ENCODE results near the gene PTOV1.

Gene PTOV1

DNA sequence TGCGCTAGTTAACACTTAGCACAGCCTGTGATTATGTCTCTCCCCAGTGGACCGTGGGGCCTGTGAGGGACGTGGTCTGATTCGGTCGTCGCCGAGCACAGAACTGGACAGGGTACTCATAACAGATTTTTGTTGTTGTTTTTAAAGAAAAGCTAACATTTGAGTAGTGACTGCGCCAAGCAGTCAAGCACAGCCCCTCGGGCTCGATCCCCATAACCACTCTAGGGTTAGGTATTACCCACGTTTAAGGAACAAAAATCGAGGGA lies 805 bp upstream of the PTOV1 start:
- no peak for DNase-seq (ENCODE audit: low read depth in 1 of 2, low spot score in 1 of 2)
- Histone ChIP-seq H3K27ac (replicated peaks) (peak overlapping the region; percentile 97), H3K4me3 (replicated peaks; ENCODE audit: insufficient read depth, low read length) (peak overlapping the region; percentile 74), H3K27me3 (ENCODE audit: insufficient read depth, poor library complexity, severe bottlenecking) (no peaks in the 10 kb centered on the region)
- TF ChIP-seq POLR2AphosphoS5 (IDR thresholded peaks at IDR 0.05; ENCODE audit: low read depth) = no peak
- TF ChIP-seq, protein P1, sequence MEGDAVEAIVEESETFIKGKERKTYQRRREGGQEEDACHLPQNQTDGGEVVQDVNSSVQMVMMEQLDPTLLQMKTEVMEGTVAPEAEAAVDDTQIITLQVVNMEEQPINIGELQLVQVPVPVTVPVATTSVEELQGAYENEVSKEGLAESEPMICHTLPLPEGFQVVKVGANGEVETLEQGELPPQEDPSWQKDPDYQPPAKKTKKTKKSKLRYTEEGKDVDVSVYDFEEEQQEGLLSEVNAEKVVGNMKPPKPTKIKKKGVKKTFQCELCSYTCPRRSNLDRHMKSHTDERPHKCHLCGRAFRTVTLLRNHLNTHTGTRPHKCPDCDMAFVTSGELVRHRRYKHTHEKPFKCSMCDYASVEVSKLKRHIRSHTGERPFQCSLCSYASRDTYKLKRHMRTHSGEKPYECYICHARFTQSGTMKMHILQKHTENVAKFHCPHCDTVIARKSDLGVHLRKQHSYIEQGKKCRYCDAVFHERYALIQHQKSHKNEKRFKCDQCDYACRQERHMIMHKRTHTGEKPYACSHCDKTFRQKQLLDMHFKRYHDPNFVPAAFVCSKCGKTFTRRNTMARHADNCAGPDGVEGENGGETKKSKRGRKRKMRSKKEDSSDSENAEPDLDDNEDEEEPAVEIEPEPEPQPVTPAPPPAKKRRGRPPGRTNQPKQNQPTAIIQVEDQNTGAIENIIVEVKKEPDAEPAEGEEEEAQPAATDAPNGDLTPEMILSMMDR (IDR thresholded peaks at IDR 0.05; ENCODE audit: insufficient read depth, low read length) = no peak
- no peak for TF ChIP-seq GABPA (IDR thresholded peaks at IDR 0.05; ENCODE audit: low read depth)
- no peak for TF ChIP-seq REST (IDR thresholded peaks at IDR 0.05; ENCODE audit: insufficient replicate concordance, low read depth)
- no peak for TF ChIP-seq SPI1 (IDR thresholded peaks at IDR 0.05; ENCODE audit: borderline replicate concordance, low read depth)

DNA sequence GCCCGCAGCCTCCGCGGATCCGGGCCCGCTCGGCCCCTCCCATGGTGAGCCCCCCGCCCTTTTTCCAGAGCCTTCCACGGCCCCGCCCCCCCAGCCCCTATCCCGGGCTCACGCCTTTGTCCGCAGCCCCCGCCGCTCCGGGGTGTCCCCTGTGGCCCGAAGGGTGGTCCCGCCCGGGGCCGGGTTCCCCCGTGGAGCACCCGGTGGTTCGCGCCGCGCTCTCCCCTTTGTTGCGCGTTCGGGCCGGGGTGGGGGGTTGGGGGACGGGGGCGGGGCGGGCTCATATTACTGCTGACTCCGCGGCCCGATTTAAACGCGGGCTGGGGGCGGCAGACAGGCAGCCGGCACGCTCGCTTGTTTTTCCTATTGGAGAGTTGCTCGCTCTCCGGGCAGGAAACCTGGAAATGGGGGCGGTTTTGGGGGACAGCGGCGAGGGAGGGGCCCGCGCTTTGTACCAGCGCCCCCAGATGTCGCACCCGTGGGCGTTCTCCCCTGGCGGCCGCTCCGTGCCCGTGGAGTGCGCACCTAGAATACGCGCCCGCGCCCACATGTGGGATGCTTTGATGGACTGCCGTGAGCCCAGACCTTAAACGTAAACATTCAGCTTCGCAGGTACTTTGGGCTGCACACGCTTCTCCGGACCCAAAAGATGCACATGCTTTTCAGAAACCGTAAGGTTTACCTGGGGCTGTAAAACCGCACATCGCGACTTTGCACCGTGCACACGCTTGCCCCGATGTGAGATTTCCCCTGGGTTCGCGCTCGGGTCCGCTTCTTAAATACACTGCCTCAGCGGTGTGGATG lies 699 bp downstream of the PTOV1 start:
- no peak for TF ChIP-seq GABPA (IDR thresholded peaks at IDR 0.05; ENCODE audit: low read depth)
- TF ChIP-seq REST (IDR thresholded peaks at IDR 0.05; ENCODE audit: insufficient replicate concordance, low read depth) = no peak
- no peak for TF ChIP-seq POLR2AphosphoS5 (IDR thresholded peaks at IDR 0.05; ENCODE audit: low read depth)
- TF ChIP-seq, protein P1 (IDR thresholded peaks at IDR 0.05; ENCODE audit: insufficient read depth, low read length) = no peak
- TF ChIP-seq SPI1 (IDR thresholded peaks at IDR 0.05; ENCODE audit: borderline replicate concordance, low read depth) = no peak
- no peak for DNase-seq (ENCODE audit: low read depth in 1 of 2, low spot score in 1 of 2)
- Histone ChIP-seq H3K4me3 (replicated peaks; ENCODE audit: insufficient read depth, low read length) (peak overlapping the region; percentile 74), H3K27me3 (ENCODE audit: insufficient read depth, poor library complexity, severe bottlenecking) (no peaks in the 10 kb centered on the region), H3K27ac (replicated peaks) (peak overlapping the region; percentile 49; the same call in 1 of the 2 replicates)

DNA sequence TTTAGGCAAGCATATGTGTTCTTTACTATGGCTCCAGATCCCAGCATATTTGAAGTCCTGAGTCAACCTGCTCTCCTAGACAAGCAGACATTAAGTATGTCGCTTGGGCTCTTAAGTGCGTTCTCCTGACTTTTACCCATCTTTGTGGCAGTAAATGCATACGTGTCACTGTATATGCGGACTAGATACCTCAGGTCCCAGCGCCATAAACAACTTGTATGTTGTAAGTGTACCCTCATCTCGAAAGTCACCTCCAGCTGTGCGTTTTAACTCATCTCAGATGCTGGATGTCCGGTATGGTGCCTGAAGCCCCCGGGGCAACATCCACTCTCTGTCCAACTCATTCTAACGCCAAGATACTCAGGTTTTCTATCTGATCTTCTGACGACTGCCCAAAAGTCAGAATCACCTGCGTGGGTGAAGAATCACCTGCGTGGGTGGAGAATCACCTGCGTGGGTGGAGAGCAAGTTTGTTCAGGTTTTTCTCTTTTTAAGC lies 1.7 kb downstream of the PTOV1 start:
- no peak for DNase-seq (ENCODE audit: low read depth in 1 of 2, low spot score in 1 of 2)
- H3K4me3 ChIP-seq (replicated peaks; ENCODE audit: insufficient read depth, low read length) = no peak overlapping the region
- TF ChIP-seq GABPA (IDR thresholded peaks at IDR 0.05; ENCODE audit: low read depth) = no peak
- no peak for TF ChIP-seq SPI1 (IDR thresholded peaks at IDR 0.05; ENCODE audit: borderline replicate concordance, low read depth)
- TF ChIP-seq, protein P1 (IDR thresholded peaks at IDR 0.05; ENCODE audit: insufficient read depth, low read length) = no peak
- TF ChIP-seq POLR2AphosphoS5 (IDR thresholded peaks at IDR 0.05; ENCODE audit: low read depth) = no peak
- no peak for TF ChIP-seq REST (IDR thresholded peaks at IDR 0.05; ENCODE audit: insufficient replicate concordance, low read depth)
- H3K27ac ChIP-seq (replicated peaks) = no peak overlapping the region
- no peaks in the 10 kb centered on the region for H3K27me3 ChIP-seq (ENCODE audit: insufficient read depth, poor library complexity, severe bottlenecking)
